ENCODE measurements around the gene ALKBH4.

Gene ALKBH4

GRCh38 chr7:102425639-102426267 is 38.9 kb downstream of the ALKBH4 start:
- Histone ChIP-seq H3K27me3 (ENCODE audit: control insufficient read depth, insufficient read depth, low read length) (no peaks in the 10 kb centered on the region), H3K4me1 (ENCODE audit: control insufficient read depth, insufficient read depth, low read length) (no peaks in the 10 kb centered on the region), H3K27ac (ENCODE audit: low read depth, low read length) (peak overlapping the region; percentile 48), H3K4me3 (ENCODE audit: low read length) (peak overlapping the region; percentile 29), H3K36me3 (ENCODE audit: control insufficient read depth, insufficient read depth, low read length) (peaks cover 10% of the 10 kb centered on the region), H3K9ac (ENCODE audit: low read length) (no peak overlapping the region)

GRCh38 chr7:102424787-102425218 is 39.9 kb downstream of the ALKBH4 start:
- H3K4me1 ChIP-seq (ENCODE audit: control insufficient read depth, insufficient read depth, low read length): no peaks in the 10 kb centered on the region
- H3K4me3 ChIP-seq (ENCODE audit: low read length): no peak overlapping the region
- H3K9ac ChIP-seq (ENCODE audit: low read length): no peak overlapping the region
- H3K27me3 ChIP-seq (ENCODE audit: control insufficient read depth, insufficient read depth, low read length): no peaks in the 10 kb centered on the region
- no peak overlapping the region for H3K27ac ChIP-seq (ENCODE audit: low read depth, low read length)
- peaks cover 12% of the 10 kb centered on the region for H3K36me3 ChIP-seq (ENCODE audit: control insufficient read depth, insufficient read depth, low read length)

- no peak overlapping the region for H3K9ac ChIP-seq (ENCODE audit: low read length)
- no peaks in the 10 kb centered on the region for H3K4me1 ChIP-seq (ENCODE audit: control insufficient read depth, insufficient read depth, low read length)
- H3K27ac ChIP-seq (ENCODE audit: low read depth, low read length): no peak overlapping the region
- peaks cover 12% of the 10 kb centered on the region for H3K36me3 ChIP-seq (ENCODE audit: control insufficient read depth, insufficient read depth, low read length)
- H3K27me3 ChIP-seq (ENCODE audit: control insufficient read depth, insufficient read depth, low read length): no peaks in the 10 kb centered on the region
- H3K4me3 ChIP-seq (ENCODE audit: low read length): no peak overlapping the region
Measured at GRCh38 chr7:102424129-102424551, 40.5 kb downstream of the ALKBH4 start.

GRCh38 chr7:102421706-102422240 is 42.9 kb downstream of the ALKBH4 start:
- H3K4me1 ChIP-seq (ENCODE audit: control insufficient read depth, insufficient read depth, low read length): no peaks in the 10 kb centered on the region
- no peak overlapping the region for H3K4me3 ChIP-seq (ENCODE audit: low read length)
- no peak overlapping the region for H3K9ac ChIP-seq (ENCODE audit: low read length)
- no peaks in the 10 kb centered on the region for H3K27me3 ChIP-seq (ENCODE audit: control insufficient read depth, insufficient read depth, low read length)
- H3K27ac ChIP-seq (ENCODE audit: low read depth, low read length): no peak overlapping the region
- H3K36me3 ChIP-seq (ENCODE audit: control insufficient read depth, insufficient read depth, low read length): peaks cover 17% of the 10 kb centered on the region

GRCh38 chr7:102418592-102418991 is 46.1 kb downstream of the ALKBH4 start:
- H3K27ac ChIP-seq (ENCODE audit: low read depth, low read length): no peak overlapping the region

GRCh38 chr7:102417105-102417504 is 47.6 kb downstream of the ALKBH4 start:
- Histone ChIP-seq H3K27me3 (ENCODE audit: control insufficient read depth, insufficient read depth, low read length) (no peaks in the 10 kb centered on the region), H3K27ac (ENCODE audit: low read depth, low read length) (no peak overlapping the region), H3K9ac (ENCODE audit: low read length) (no peak overlapping the region), H3K4me1 (ENCODE audit: control insufficient read depth, insufficient read depth, low read length) (peaks cover 2% of the 10 kb centered on the region), H3K4me3 (ENCODE audit: low read length) (no peak overlapping the region), H3K36me3 (ENCODE audit: control insufficient read depth, insufficient read depth, low read length) (peaks cover 11% of the 10 kb centered on the region)

More at GRCh38 chr7:102418592-102418991, 46.1 kb downstream of the ALKBH4 start:
- Histone ChIP-seq H3K36me3 (ENCODE audit: control insufficient read depth, insufficient read depth, low read length) (peaks cover 11% of the 10 kb centered on the region), H3K4me1 (ENCODE audit: control insufficient read depth, insufficient read depth, low read length) (no peaks in the 10 kb centered on the region), H3K9ac (ENCODE audit: low read length) (no peak overlapping the region), H3K27me3 (ENCODE audit: control insufficient read depth, insufficient read depth, low read length) (no peaks in the 10 kb centered on the region), H3K4me3 (ENCODE audit: low read length) (no peak overlapping the region)

GRCh38 chr7:102416406-102416805 is 48.3 kb downstream of the ALKBH4 start:
- Histone ChIP-seq H3K36me3 (ENCODE audit: control insufficient read depth, insufficient read depth, low read length) (peaks cover 11% of the 10 kb centered on the region), H3K27me3 (ENCODE audit: control insufficient read depth, insufficient read depth, low read length) (no peaks in the 10 kb centered on the region), H3K9ac (ENCODE audit: low read length) (no peak overlapping the region), H3K4me3 (ENCODE audit: low read length) (no peak overlapping the region), H3K27ac (ENCODE audit: low read depth, low read length) (no peak overlapping the region), H3K4me1 (ENCODE audit: control insufficient read depth, insufficient read depth, low read length) (peaks cover 2% of the 10 kb centered on the region)

GRCh38 chr7:102415685-102416225 is 48.9 kb downstream of the ALKBH4 start:
- Histone ChIP-seq H3K9ac (ENCODE audit: low read length) (no peak overlapping the region), H3K27me3 (ENCODE audit: control insufficient read depth, insufficient read depth, low read length) (no peaks in the 10 kb centered on the region), H3K36me3 (ENCODE audit: control insufficient read depth, insufficient read depth, low read length) (peaks cover 7% of the 10 kb centered on the region), H3K4me3 (ENCODE audit: low read length) (no peak overlapping the region), H3K4me1 (ENCODE audit: control insufficient read depth, insufficient read depth, low read length) (peaks cover 2% of the 10 kb centered on the region), H3K27ac (ENCODE audit: low read depth, low read length) (no peak overlapping the region)

GRCh38 chr7:102413611-102414010 is 51.1 kb downstream of the ALKBH4 start:
- Histone ChIP-seq H3K4me3 (ENCODE audit: low read length) (no peak overlapping the region), H3K36me3 (ENCODE audit: control insufficient read depth, insufficient read depth, low read length) (peaks cover 12% of the 10 kb centered on the region), H3K4me1 (ENCODE audit: control insufficient read depth, insufficient read depth, low read length) (peaks cover 2% of the 10 kb centered on the region), H3K27ac (ENCODE audit: low read depth, low read length) (no peak overlapping the region), H3K27me3 (ENCODE audit: control insufficient read depth, insufficient read depth, low read length) (no peaks in the 10 kb centered on the region), H3K9ac (ENCODE audit: low read length) (no peak overlapping the region)

- no peak overlapping the region for H3K4me3 ChIP-seq (ENCODE audit: low read length)
- H3K9ac ChIP-seq (ENCODE audit: low read length): no peak overlapping the region
- H3K4me1 ChIP-seq (ENCODE audit: control insufficient read depth, insufficient read depth, low read length): peaks cover 2% of the 10 kb centered on the region
- H3K36me3 ChIP-seq (ENCODE audit: control insufficient read depth, insufficient read depth, low read length): peaks cover 12% of the 10 kb centered on the region
- no peaks in the 10 kb centered on the region for H3K27me3 ChIP-seq (ENCODE audit: control insufficient read depth, insufficient read depth, low read length)
- no peak overlapping the region for H3K27ac ChIP-seq (ENCODE audit: low read depth, low read length)
Measured at GRCh38 chr7:102413091-102413490, 51.6 kb downstream of the ALKBH4 start.

GRCh38 chr7:102412548-102412947 is 52.1 kb downstream of the ALKBH4 start:
- peaks cover 17% of the 10 kb centered on the region for H3K36me3 ChIP-seq (ENCODE audit: control insufficient read depth, insufficient read depth, low read length)
- H3K9ac ChIP-seq (ENCODE audit: low read length): no peak overlapping the region
- H3K27me3 ChIP-seq (ENCODE audit: control insufficient read depth, insufficient read depth, low read length): no peaks in the 10 kb centered on the region
- H3K27ac ChIP-seq (ENCODE audit: low read depth, low read length): no peak overlapping the region
- H3K4me1 ChIP-seq (ENCODE audit: control insufficient read depth, insufficient read depth, low read length): peaks cover 2% of the 10 kb centered on the region
- H3K4me3 ChIP-seq (ENCODE audit: low read length): no peak overlapping the region

GRCh38 chr7:102410918-102411317 is 53.7 kb downstream of the ALKBH4 start:
- H3K9ac ChIP-seq (ENCODE audit: low read length): no peak overlapping the region
- peaks cover 2% of the 10 kb centered on the region for H3K4me1 ChIP-seq (ENCODE audit: control insufficient read depth, insufficient read depth, low read length)
- H3K36me3 ChIP-seq (ENCODE audit: control insufficient read depth, insufficient read depth, low read length): peaks cover 21% of the 10 kb centered on the region
- H3K27me3 ChIP-seq (ENCODE audit: control insufficient read depth, insufficient read depth, low read length): no peaks in the 10 kb centered on the region
- H3K4me3 ChIP-seq (ENCODE audit: low read length): no peak overlapping the region
- no peak overlapping the region for H3K27ac ChIP-seq (ENCODE audit: low read depth, low read length)

- Histone ChIP-seq H3K9ac (ENCODE audit: low read length) (no peak overlapping the region), H3K4me1 (ENCODE audit: control insufficient read depth, insufficient read depth, low read length) (peaks cover 2% of the 10 kb centered on the region), H3K4me3 (ENCODE audit: low read length) (no peak overlapping the region), H3K27ac (ENCODE audit: low read depth, low read length) (no peak overlapping the region), H3K27me3 (ENCODE audit: control insufficient read depth, insufficient read depth, low read length) (no peaks in the 10 kb centered on the region), H3K36me3 (ENCODE audit: control insufficient read depth, insufficient read depth, low read length) (peaks cover 25% of the 10 kb centered on the region)
Measured at GRCh38 chr7:102410123-102410522, 54.5 kb downstream of the ALKBH4 start.
